ENCODE measurements around the gene SLC25A21.

Gene SLC25A21

GRCh38 chr14:37140176-37140575 lies 32.2 kb downstream of the SLC25A21 start:
- TF ChIP-seq ZNF274 (IDR thresholded peaks at IDR 0.05; ENCODE audit: low read depth, low read length): no peak

GRCh38 chr14:37139710-37140109 lies 32.7 kb downstream of the SLC25A21 start:
- TF ChIP-seq ZNF274 (IDR thresholded peaks at IDR 0.05; ENCODE audit: low read depth, low read length): no peak
- no peak overlapping the region for H3K4me3 ChIP-seq (ENCODE audit: low read length)

More at GRCh38 chr14:37140176-37140575, 32.2 kb downstream of the SLC25A21 start:
- no peak overlapping the region for H3K4me3 ChIP-seq (ENCODE audit: low read length)

GRCh38 chr14:37138898-37139297 lies 33.5 kb downstream of the SLC25A21 start:
- H3K4me3 ChIP-seq (ENCODE audit: low read length): no peak overlapping the region
- no peak for TF ChIP-seq ZNF274 (IDR thresholded peaks at IDR 0.05; ENCODE audit: low read depth, low read length)

- no peak for TF ChIP-seq ZNF274 (IDR thresholded peaks at IDR 0.05; ENCODE audit: low read depth, low read length)
- no peak overlapping the region for H3K4me3 ChIP-seq (ENCODE audit: low read length)
These were observed 39.0 kb downstream of the SLC25A21 start for GRCh38 chr14:37133284-37133913.

GRCh38 chr14:37131205-37131604 lies 41.2 kb downstream of the SLC25A21 start:
- H3K4me3 ChIP-seq (ENCODE audit: low read length): no peak overlapping the region
- TF ChIP-seq ZNF274 (IDR thresholded peaks at IDR 0.05; ENCODE audit: low read depth, low read length): no peak

- TF ChIP-seq ZNF274 (IDR thresholded peaks at IDR 0.05; ENCODE audit: low read depth, low read length): no peak
- H3K4me3 ChIP-seq (ENCODE audit: low read length): no peak overlapping the region
These were observed 43.4 kb downstream of the SLC25A21 start for GRCh38 chr14:37129047-37129446.

GRCh38 chr14:37124614-37125013 lies 47.8 kb downstream of the SLC25A21 start:
- TF ChIP-seq ZNF274 (IDR thresholded peaks at IDR 0.05; ENCODE audit: low read depth, low read length): no peak
- H3K4me3 ChIP-seq (ENCODE audit: low read length): no peak overlapping the region

- no peak for TF ChIP-seq ZNF274 (IDR thresholded peaks at IDR 0.05; ENCODE audit: low read depth, low read length)
- no peak overlapping the region for H3K4me3 ChIP-seq (ENCODE audit: low read length)
These were observed 49.3 kb downstream of the SLC25A21 start for GRCh38 chr14:37122919-37123639.

GRCh38 chr14:37122288-37122687 lies 50.1 kb downstream of the SLC25A21 start:
- no peak overlapping the region for H3K4me3 ChIP-seq (ENCODE audit: low read length)
- no peak for TF ChIP-seq ZNF274 (IDR thresholded peaks at IDR 0.05; ENCODE audit: low read depth, low read length)

- TF ChIP-seq ZNF274 (IDR thresholded peaks at IDR 0.05; ENCODE audit: low read depth, low read length): no peak
- H3K4me3 ChIP-seq (ENCODE audit: low read length): no peak overlapping the region
These were observed 53.6 kb downstream of the SLC25A21 start for GRCh38 chr14:37118673-37119366.

- no peak overlapping the region; the same call in 1 of the 2 replicates for H3K4me3 ChIP-seq (ENCODE audit: low read length)
- no peak for TF ChIP-seq ZNF274 (IDR thresholded peaks at IDR 0.05; ENCODE audit: low read depth, low read length)
These were observed 55.2 kb downstream of the SLC25A21 start for GRCh38 chr14:37116933-37117849.

- no peak for TF ChIP-seq ZNF274 (IDR thresholded peaks at IDR 0.05; ENCODE audit: low read depth, low read length)
- H3K4me3 ChIP-seq (ENCODE audit: low read length): no peak overlapping the region
These were observed 57.0 kb downstream of the SLC25A21 start for GRCh38 chr14:37115406-37115805.

- no peak overlapping the region for H3K4me3 ChIP-seq (ENCODE audit: low read length)
- TF ChIP-seq ZNF274 (IDR thresholded peaks at IDR 0.05; ENCODE audit: low read depth, low read length): no peak
These were observed 57.8 kb downstream of the SLC25A21 start for GRCh38 chr14:37114559-37114958.

- TF ChIP-seq ZNF274 (IDR thresholded peaks at IDR 0.05; ENCODE audit: low read depth, low read length): no peak
- H3K4me3 ChIP-seq (ENCODE audit: low read length): no peak overlapping the region
These were observed 58.4 kb downstream of the SLC25A21 start for GRCh38 chr14:37114002-37114401.
